ENCODE data around the gene HTRA3. TPM values are rescaled to one million over a fixed set of nuclear protein-coding genes. Genes with fewer than 3 reads are reported as not detected.

Gene HTRA3
- total and polyA plus RNA-seq, 7 donors: 7.2 to 26.4 (median 14.0) TPM

- Histone ChIP-seq H3K4me1 (peaks cover 14% of the 10 kb centered on the region), H3K36me3 (ENCODE audit: insufficient read depth in 1 of 2, low read depth in 1 of 2) (no peaks in the 10 kb centered on the region), H3K27me3 (ENCODE audit: insufficient read depth in 3 of 3, low read length in 2 of 3) (no peaks in the 10 kb centered on the region), H3K9me3 (no peaks in the 10 kb centered on the region), H3K27ac (no peak overlapping the region), H3K4me3 (no peak overlapping the region)
- intact Hi-C loops (cut with DNase I): no loop called here
- 85 to 92% (median 91%) methylated on average over 14 of the region's 14 CpGs for WGBS, 3 donors
- no peak for TF ChIP-seq CTCF (IDR thresholded peaks at IDR 0.05)
- ATAC-seq (no peak), DNase-seq (peak; percentile 13 to 49)
These were observed 12.6 kb downstream of the HTRA3 start for GRCh38 chr4:8282134-8282641.

DNA sequence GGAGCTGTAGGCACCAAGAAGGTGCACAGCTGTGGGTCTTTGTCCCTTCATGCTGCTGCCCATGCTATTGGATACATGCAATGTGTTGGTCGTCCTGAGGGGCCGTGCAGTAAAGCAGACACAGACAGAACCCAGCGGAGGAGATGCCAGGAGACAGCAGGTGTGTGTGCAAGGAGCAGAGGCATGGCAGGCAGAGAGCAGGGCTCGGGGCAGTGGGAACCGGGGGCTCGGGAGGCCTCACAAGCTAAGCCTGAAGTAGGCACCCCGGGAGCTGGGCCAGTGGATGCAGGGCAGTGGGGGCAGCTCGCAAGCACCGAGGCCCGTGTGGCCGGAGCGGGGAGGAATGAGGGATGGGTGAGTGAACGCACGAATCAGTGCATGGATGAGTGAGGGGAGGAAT, 13.2 kb downstream of the HTRA3 start:
- DNase-seq (peak; percentile 10 to 45), ATAC-seq (no peak)
- Histone ChIP-seq H3K4me3 (no peak overlapping the region), H3K36me3 (ENCODE audit: insufficient read depth in 1 of 2, low read depth in 1 of 2) (no peaks in the 10 kb centered on the region), H3K9me3 (no peaks in the 10 kb centered on the region), H3K27ac (no peak overlapping the region), H3K27me3 (ENCODE audit: insufficient read depth in 3 of 3, low read length in 2 of 3) (no peaks in the 10 kb centered on the region), H3K4me1 (peaks cover 9% of the 10 kb centered on the region)
- WGBS, 3 donors: 89 to 93% (median 91%) methylated on average over 14 of the region's 14 CpGs
- intact Hi-C loops (cut with DNase I): no loop called here
- no peak for TF ChIP-seq CTCF (IDR thresholded peaks at IDR 0.05)

- Histone ChIP-seq H3K27ac (no peak overlapping the region), H3K27me3 (ENCODE audit: insufficient read depth in 3 of 3, low read length in 2 of 3) (no peaks in the 10 kb centered on the region), H3K4me3 (no peak overlapping the region), H3K9me3 (no peaks in the 10 kb centered on the region), H3K36me3 (ENCODE audit: insufficient read depth in 1 of 2, low read depth in 1 of 2) (no peaks in the 10 kb centered on the region), H3K4me1 (peaks cover 9% of the 10 kb centered on the region)
- DNase-seq: peak; percentile 9 to 40
- ATAC-seq: no peak
- no peak for TF ChIP-seq CTCF (IDR thresholded peaks at IDR 0.05)
- 86 to 92% (median 90%) methylated on average over 10 of the region's 10 CpGs for WGBS, 3 donors
- intact Hi-C loops (cut with DNase I): no loop called here
These were observed 13.6 kb downstream of the HTRA3 start for GRCh38 chr4:8283161-8283560.

- Histone ChIP-seq H3K4me3 (no peak overlapping the region), H3K27ac (no peak overlapping the region), H3K36me3 (ENCODE audit: insufficient read depth in 1 of 2, low read depth in 1 of 2) (no peaks in the 10 kb centered on the region), H3K9me3 (no peaks in the 10 kb centered on the region), H3K4me1 (peaks cover 9% of the 10 kb centered on the region), H3K27me3 (ENCODE audit: insufficient read depth in 3 of 3, low read length in 2 of 3) (no peaks in the 10 kb centered on the region)
- intact Hi-C loops (cut with DNase I): no loop called here
- WGBS, 3 donors: 63 to 84% (median 70%) methylated on average over 20 of the region's 20 CpGs
- DNase-seq (peak; percentile 15 to 64), ATAC-seq (no peak)
- TF ChIP-seq CTCF (IDR thresholded peaks at IDR 0.05): no peak
These were observed 14.1 kb downstream of the HTRA3 start for GRCh38 chr4:8283631-8284121.

GRCh38 chr4:8284391-8284790, 14.8 kb downstream of the HTRA3 start:
- no peaks in the 10 kb centered on the region for H3K9me3 ChIP-seq
- WGBS, 3 donors: 55 to 67% (median 57%) methylated on average over 11 of the region's 11 CpGs
- no peak overlapping the region for H3K27ac ChIP-seq
- ATAC-seq: no peak
- TF ChIP-seq CTCF (IDR thresholded peaks at IDR 0.05): no peak
- DNase-seq: peak; percentile 7 to 43
- peaks cover 9% of the 10 kb centered on the region for H3K4me1 ChIP-seq
- intact Hi-C loops (cut with DNase I): no loop called here
- no peak overlapping the region for H3K4me3 ChIP-seq
- H3K36me3 ChIP-seq (ENCODE audit: insufficient read depth in 1 of 2, low read depth in 1 of 2): no peaks in the 10 kb centered on the region
- no peaks in the 10 kb centered on the region for H3K27me3 ChIP-seq (ENCODE audit: insufficient read depth in 3 of 3, low read length in 2 of 3)

Data from psoas muscle (tissue), 8 donors.